Activated B cell treated with CpG ODN at 0.5 μM for 24 hours (primary cell): ENCODE results near the gene PLA2G2E. TPM values are rescaled to one million over a fixed set of nuclear protein-coding genes. Genes with fewer than 3 reads are reported as not detected.

Source experiments
- ATAC-seq: fragments of 200-7000 bp; cut with Tn5 transposase; one replicate; pipeline ENCODE4 v1.10.0; 2021; ENCODE audit warnings: low read depth, mild to moderate bottlenecking, moderate library complexity
- CTCF ChIA-PET: fragments of 350-600 bp; sonication (Branson Sonifier 250); formaldehyde crosslinking; loops from one replicate; lab custom pipeline; 2021; ENCODE audit warnings: antibody characterized with exemption; lab: Charles Lee
- POLR2A ChIA-PET: fragments of 350-600 bp; sonication (Branson Sonifier 250); formaldehyde crosslinking; loops from one replicate; lab custom pipeline; 2021; ENCODE audit warnings: antibody characterized with exemption; lab: Charles Lee
- DNase-seq: peaks from one replicate; pipeline ENCODE4 v3.0.0; 2022
- H3K27ac Mint-ChIP-seq: one replicate; pipeline ENCODE4 v1.8.0; 2020; ENCODE audit warnings: mixed read lengths
- H3K27me3 Mint-ChIP-seq: one replicate; pipeline ENCODE4 v1.8.0; 2021; ENCODE audit warnings: mixed read lengths
- H3K36me3 Mint-ChIP-seq: one replicate; pipeline ENCODE4 v1.8.0; 2021; ENCODE audit warnings: low read depth, mixed read lengths
- H3K4me1 Mint-ChIP-seq: one replicate; pipeline ENCODE4 v1.8.0; 2021; ENCODE audit warnings: mixed read lengths
- H3K4me3 Mint-ChIP-seq: one replicate; pipeline ENCODE4 v1.8.0; 2020; ENCODE audit warnings: mild to moderate bottlenecking, mixed read lengths
- H3K9me3 Mint-ChIP-seq: one replicate; pipeline ENCODE4 v1.8.0; 2020; ENCODE audit warnings: mixed read lengths
- CTCF ChIP-seq: fragments of 200-600 bp; IDR thresholded peaks from one replicate; pipeline ENCODE4 v1.8.0; 2022; ENCODE audit warnings: antibody characterized with exemption, mild to moderate bottlenecking
- intact Hi-C: fragments of 100-400 bp; cut with micrococcal nuclease; formaldehyde crosslinking; loops from one replicate; pipeline ENCODE4 v1.15.1; 2024
- total RNA-seq: library from RNA; stranded (reverse); gene quantifications from 2 replicates; pipeline ENCODE4 v1.2.3, GENCODE V29; 2022

PLA2G2E gene
- total RNA-seq, 1 donor from 2014 or later, result not detected

GRCh38 chr1:19923953-19924346 is 533 bp upstream of the PLA2G2E start:
- intact Hi-C loops, result no loop called here
- no peak for DNase-seq
- ChIA-PET POLR2A (no interaction called here), CTCF (no interaction called here)
- TF ChIP-seq CTCF, result no peak
- no peaks in the 10 kb centered on the region for H3K36me3 Mint-ChIP-seq
- no peaks in the 10 kb centered on the region for H3K9me3 Mint-ChIP-seq
- H3K27me3 Mint-ChIP-seq, result peaks cover 5% of the 10 kb centered on the region
- H3K4me3 Mint-ChIP-seq, result no peak overlapping the region
- H3K4me1 Mint-ChIP-seq, result no peaks in the 10 kb centered on the region
- H3K27ac Mint-ChIP-seq, result no peak overlapping the region
- no peak for ATAC-seq

- no peak for DNase-seq
- Mint-ChIP-seq H3K4me3 (no peak overlapping the region), H3K27me3 (peaks cover 5% of the 10 kb centered on the region), H3K9me3 (no peaks in the 10 kb centered on the region), H3K4me1 (peaks cover 2% of the 10 kb centered on the region), H3K27ac (no peak overlapping the region), H3K36me3 (no peaks in the 10 kb centered on the region)
- TF ChIP-seq CTCF, result no peak
- ChIA-PET CTCF (interaction anchor here (0.9 to 6.8 kb wide), 2 partner anchors 230 to 271 kb away, joined by 3 to 91 read pairs; no protein-coding TSS in a partner anchor), POLR2A (no interaction called here)
- intact Hi-C loops, result no loop called here
- no peak for ATAC-seq
Observed at GRCh38 chr1:19922015-19922688, 1.3 kb downstream of the PLA2G2E start.

DNA sequence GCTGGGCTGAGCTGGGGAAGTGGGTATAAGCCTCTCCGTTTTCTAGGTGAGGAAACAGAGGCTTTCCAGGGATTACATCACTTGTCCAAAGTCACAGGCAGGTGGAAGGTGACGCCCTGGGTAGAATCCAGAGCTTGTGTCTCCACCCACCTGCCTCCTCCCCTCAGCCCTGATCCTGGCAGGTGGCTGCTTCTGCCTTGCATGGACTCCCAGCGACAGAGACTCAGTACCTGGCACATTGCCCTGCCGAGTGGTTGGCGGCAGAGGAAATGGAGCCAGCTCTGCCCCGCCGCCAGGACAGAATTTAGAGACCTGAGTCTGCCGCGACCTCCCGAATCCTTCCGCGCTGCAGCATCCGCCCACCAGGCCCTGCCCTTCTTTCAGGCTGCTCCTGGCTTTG is 2.1 kb downstream of the PLA2G2E start:
- Mint-ChIP-seq H3K4me3 (no peak overlapping the region), H3K27me3 (peaks cover 5% of the 10 kb centered on the region), H3K9me3 (no peaks in the 10 kb centered on the region), H3K4me1 (peaks cover 2% of the 10 kb centered on the region), H3K27ac (no peak overlapping the region), H3K36me3 (no peaks in the 10 kb centered on the region)
- intact Hi-C loops, result no loop called here
- DNase-seq (no peak), ATAC-seq (no peak)
- ChIA-PET CTCF (interaction anchor here (0.9 to 6.8 kb wide), 3 partner anchors 231 to 274 kb away, joined by 3 to 91 read pairs (median 6); no protein-coding TSS in a partner anchor), POLR2A (no interaction called here)
- TF ChIP-seq CTCF, result no peak

DNA sequence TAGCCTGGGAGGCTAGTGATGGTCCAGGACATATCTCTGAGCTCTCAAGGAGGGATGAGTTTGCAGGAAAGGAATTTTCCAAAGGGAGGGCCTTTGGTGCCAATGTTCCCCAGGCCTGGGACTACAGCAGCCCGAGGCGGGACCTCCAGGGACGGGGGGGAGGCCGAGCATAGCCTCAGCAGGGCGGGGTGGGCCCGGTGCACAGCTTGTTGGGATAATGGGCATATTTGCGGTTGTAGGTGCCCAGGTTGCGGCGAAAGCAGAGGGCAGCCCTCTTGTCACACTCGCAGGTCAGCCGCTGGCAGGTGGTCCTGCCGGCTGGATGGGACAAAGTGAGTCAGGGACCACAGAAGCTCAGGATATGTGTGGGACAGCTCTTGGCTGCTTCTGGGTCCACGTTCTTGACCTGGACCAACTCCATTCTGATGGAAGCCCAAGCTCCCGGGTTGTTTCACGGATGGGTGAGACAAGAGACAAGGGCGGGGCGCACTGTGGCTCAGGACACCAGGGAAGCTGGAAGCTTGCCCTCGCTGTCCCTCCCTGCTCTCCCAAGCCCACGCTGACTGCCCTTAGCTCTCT is 3.2 kb downstream of the PLA2G2E start:
- H3K27me3 Mint-ChIP-seq, result peaks cover 5% of the 10 kb centered on the region
- intact Hi-C loops, result no loop called here

More for the DNA sequence above, 3.2 kb downstream of the PLA2G2E start:
- Mint-ChIP-seq H3K4me3 (no peak overlapping the region), H3K36me3 (no peaks in the 10 kb centered on the region), H3K4me1 (peaks cover 2% of the 10 kb centered on the region), H3K9me3 (no peaks in the 10 kb centered on the region), H3K27ac (no peak overlapping the region)
- ATAC-seq, result no peak
- POLR2A ChIA-PET, result interaction anchor here (0.5 kb wide), 1 partner anchor 233 kb away, joined by 3 read pairs; no protein-coding TSS in a partner anchor
- DNase-seq, result no peak
- no peak for TF ChIP-seq CTCF
- CTCF ChIA-PET, result interaction anchor here (1.1 to 6.8 kb wide), 4 partner anchors 232 to 293 kb away, joined by 3 to 91 read pairs (median 5); no protein-coding TSS in a partner anchor
